Cardiac muscle cell (in vitro differentiated cells and primary cell): ENCODE data around the gene UHRF1. TPM values are rescaled to one million over a fixed set of nuclear protein-coding genes. Genes with fewer than 3 reads are reported as not detected.
"Not testable (repeated sequence)": the region's sequence is repeated elsewhere in the genome, so short reads cannot be mapped to it uniquely, and the experiment has no call there.

Experiments used
- DNase-seq, 2 donors: peaks; one replicate each; pipeline versions ENCODE4 v3.0.0 to v3.0.0-alpha.2; 2010 to 2017; ENCODE audit warnings: low read depth in 1 of 2, low spot score in 1 of 2
- H3K27ac ChIP-seq: fragments of 200-600 bp; sonication (generic); 2 replicates; pipeline ENCODE4 v1.5.1; 2016
- H3K27me3 ChIP-seq: fragments of 200-600 bp; sonication (generic); 2 replicates; pipeline ENCODE4 v1.6.0; 2016; ENCODE audit warnings: control low read depth
- H3K36me3 ChIP-seq: fragments of 200-600 bp; sonication (generic); 2 replicates; pipeline ENCODE4 v1.5.1; 2016; ENCODE audit warnings: control low read depth
- H3K4me1 ChIP-seq: fragments of 200-600 bp; sonication (generic); 2 replicates; pipeline ENCODE4 v1.8.1; 2017; ENCODE audit warnings: low read depth, mild to moderate bottlenecking, mixed run types
- H3K4me3 ChIP-seq: fragments of 200-600 bp; sonication (generic); 2 replicates; pipeline ENCODE4 v1.5.1; 2016; ENCODE audit warnings: mild to moderate bottlenecking
- H3K9me3 ChIP-seq: fragments of 200-600 bp; sonication (generic); 2 replicates; pipeline ENCODE4 v1.5.1; 2017; ENCODE audit warnings: low read depth, mild to moderate bottlenecking, control low read depth
- polyA plus RNA-seq: library from polyadenylated mRNA; unstranded; fragments of >200 nt; fragmentation: Nextera tagmentation; extraction: Ambion mirVana; gene quantifications from 2 replicates; pipeline ENCODE4 v1.2.1, GENCODE V29; 2016
- total RNA-seq: library from RNA; depleted of rRNA; stranded (reverse); fragments of >200 nt; gene quantifications from 2 replicates; pipeline ENCODE4 v1.2.3, GENCODE V29; 2016
- TF ChIP-seq, protein P1 (sequence below): IDR thresholded peaks from 2 replicates; pipeline ENCODE4 v1.5.1; 2012; ENCODE audit warnings: low read depth, mild to moderate bottlenecking, low read length

The UHRF1 gene
- total and polyA plus RNA-seq, 2 experiments from 2014 or later, result 10.9 to 17.5 TPM

DNA sequence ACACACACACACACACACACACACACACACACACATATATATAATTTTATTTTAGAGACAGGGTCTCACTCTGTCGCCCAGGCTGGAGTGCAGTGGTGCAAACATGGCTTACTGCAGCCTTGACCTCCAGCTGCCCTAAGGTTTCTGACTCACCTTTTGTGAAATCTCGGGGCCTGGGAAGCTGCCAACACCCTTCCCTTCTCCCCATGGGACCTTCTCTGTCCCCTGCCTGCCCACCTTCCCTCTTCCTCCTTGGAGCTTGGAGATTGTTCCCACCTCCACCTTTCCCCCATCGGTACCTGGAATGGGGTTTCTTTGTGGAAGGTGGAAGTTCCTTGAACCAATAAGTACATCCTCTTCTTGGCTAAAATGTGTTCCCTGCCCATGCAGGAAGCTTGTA is 12.9 kb upstream of the UHRF1 start:
- no peaks in the 10 kb centered on the region for H3K9me3 ChIP-seq
- no peaks in the 10 kb centered on the region for H3K36me3 ChIP-seq
- no peaks in the 10 kb centered on the region for H3K4me1 ChIP-seq
- peak in 1 of 2 donors; percentile 51 for DNase-seq
- no peak overlapping the region for H3K4me3 ChIP-seq
- H3K27me3 ChIP-seq, result no peaks in the 10 kb centered on the region
- TF ChIP-seq, protein P1, sequence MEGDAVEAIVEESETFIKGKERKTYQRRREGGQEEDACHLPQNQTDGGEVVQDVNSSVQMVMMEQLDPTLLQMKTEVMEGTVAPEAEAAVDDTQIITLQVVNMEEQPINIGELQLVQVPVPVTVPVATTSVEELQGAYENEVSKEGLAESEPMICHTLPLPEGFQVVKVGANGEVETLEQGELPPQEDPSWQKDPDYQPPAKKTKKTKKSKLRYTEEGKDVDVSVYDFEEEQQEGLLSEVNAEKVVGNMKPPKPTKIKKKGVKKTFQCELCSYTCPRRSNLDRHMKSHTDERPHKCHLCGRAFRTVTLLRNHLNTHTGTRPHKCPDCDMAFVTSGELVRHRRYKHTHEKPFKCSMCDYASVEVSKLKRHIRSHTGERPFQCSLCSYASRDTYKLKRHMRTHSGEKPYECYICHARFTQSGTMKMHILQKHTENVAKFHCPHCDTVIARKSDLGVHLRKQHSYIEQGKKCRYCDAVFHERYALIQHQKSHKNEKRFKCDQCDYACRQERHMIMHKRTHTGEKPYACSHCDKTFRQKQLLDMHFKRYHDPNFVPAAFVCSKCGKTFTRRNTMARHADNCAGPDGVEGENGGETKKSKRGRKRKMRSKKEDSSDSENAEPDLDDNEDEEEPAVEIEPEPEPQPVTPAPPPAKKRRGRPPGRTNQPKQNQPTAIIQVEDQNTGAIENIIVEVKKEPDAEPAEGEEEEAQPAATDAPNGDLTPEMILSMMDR, result no peak
- H3K27ac ChIP-seq, result no peak overlapping the region

DNA sequence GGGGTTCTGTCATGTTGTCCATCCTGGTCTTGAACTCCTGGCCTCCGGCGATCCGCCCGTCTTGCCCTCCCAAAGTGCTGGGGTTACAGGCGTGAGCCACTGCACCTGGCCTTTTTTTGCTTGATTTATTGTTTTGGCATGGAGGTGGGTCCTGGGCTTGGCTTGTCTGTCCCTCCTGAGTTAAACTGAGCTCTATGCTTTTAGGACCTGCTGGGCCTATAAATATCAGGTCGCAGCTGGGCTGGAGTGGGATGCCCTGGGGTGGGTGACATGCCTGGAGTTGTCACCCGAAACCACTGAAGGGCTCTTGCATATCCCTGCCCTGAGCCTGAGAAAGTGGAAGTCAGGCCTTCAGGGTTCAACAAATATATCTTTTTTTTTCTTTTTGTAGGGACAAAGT is 12.2 kb upstream of the UHRF1 start:
- H3K4me3 ChIP-seq, result no peak overlapping the region
- no peaks in the 10 kb centered on the region for H3K27me3 ChIP-seq
- H3K27ac ChIP-seq, result no peak overlapping the region
- TF ChIP-seq, protein P1, result no peak
- H3K9me3 ChIP-seq, result no peaks in the 10 kb centered on the region
- no peaks in the 10 kb centered on the region for H3K4me1 ChIP-seq
- H3K36me3 ChIP-seq, result no peaks in the 10 kb centered on the region
- no peak for DNase-seq

DNA sequence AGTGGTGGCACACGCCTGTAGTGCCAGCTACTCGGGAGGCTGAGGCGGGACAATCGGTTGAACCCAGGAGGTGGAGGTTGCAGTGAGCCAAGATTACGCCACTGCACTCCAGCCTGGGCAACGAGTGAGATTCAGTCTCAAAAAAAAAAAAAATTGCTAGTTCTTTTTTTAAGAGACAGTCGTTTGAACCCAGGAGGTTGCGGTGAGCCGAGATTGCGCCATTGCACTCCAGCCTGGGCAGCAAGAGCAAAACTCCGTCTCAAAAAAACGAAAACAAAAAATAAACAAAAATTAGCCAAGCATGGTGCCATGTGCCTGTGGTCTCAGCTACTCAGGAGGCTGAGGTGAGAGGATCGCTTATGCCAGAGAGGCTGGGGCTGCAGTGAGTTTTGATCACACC is 8.4 kb upstream of the UHRF1 start:
- not testable (repeated sequence) for DNase-seq

DNA sequence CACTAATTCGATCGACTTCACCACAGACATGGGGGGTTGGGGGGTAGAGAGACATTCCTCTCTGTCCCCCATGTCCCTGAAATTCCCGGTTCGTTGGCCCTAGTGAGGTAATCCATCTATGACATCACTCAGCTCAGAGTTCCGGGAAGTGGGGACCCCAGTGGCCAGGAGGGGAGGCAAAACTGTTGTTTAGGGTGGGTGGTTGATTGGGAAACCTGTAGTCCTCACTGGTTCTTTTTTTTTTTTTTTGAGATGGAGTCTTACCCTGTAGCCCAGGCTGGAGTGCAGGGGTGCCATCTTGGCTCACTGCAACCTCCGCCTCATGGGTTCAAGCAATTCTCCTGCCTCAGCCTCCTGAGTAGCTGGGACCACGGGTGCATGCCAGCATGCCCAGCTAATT is 6.5 kb upstream of the UHRF1 start, which contains the start of gene ARRDC5:
TSS of gene ARRDC5 (minus strand) at position 101 of the 400 bp plus-strand sequence. CDS start at position 30, 71 bp downstream.
- TF ChIP-seq, protein P1, result no peak
- Histone ChIP-seq H3K4me3 (no peak within 1 kb of the TSS), H3K9me3 (no peaks in the 10 kb centered on the region), H3K27ac (no peak within 1 kb of the TSS), H3K36me3 (no peaks in the 10 kb centered on the region), H3K4me1 (no peaks in the 10 kb centered on the region), H3K27me3 (no peaks in the 10 kb centered on the region)
- no peak for DNase-seq

More for the DNA sequence above, 8.4 kb upstream of the UHRF1 start:
- H3K4me1 ChIP-seq, H3K27me3 ChIP-seq, H3K27ac ChIP-seq, H3K4me3 ChIP-seq, H3K36me3 ChIP-seq, H3K9me3 ChIP-seq: not testable (repeated sequence)

DNA sequence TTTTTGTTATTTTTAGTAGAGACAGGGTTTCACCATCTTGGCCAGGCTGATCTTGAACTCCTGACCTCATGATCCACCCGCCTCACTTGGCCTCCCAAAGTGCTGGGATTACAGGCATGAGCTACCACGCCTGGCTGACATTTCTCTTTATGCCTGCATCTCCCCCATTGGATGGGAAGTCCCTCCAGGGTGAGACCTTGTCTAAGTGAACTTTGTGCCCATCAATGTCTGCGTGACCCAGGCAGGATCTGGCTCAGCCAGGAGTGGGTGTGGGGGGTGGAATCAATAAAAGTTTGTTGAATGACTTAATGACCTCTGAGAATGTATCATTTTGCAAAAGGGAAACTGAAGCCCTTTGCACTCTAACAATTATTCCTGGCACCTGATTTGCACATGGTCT is 4.8 kb upstream of the UHRF1 start:
- Histone ChIP-seq H3K4me1 (peaks cover 3% of the 10 kb centered on the region), H3K9me3 (no peaks in the 10 kb centered on the region), H3K27me3 (no peaks in the 10 kb centered on the region), H3K27ac (no peak overlapping the region), H3K4me3 (no peak overlapping the region), H3K36me3 (no peaks in the 10 kb centered on the region)
- TF ChIP-seq, protein P1, result no peak
- no peak for DNase-seq

DNA sequence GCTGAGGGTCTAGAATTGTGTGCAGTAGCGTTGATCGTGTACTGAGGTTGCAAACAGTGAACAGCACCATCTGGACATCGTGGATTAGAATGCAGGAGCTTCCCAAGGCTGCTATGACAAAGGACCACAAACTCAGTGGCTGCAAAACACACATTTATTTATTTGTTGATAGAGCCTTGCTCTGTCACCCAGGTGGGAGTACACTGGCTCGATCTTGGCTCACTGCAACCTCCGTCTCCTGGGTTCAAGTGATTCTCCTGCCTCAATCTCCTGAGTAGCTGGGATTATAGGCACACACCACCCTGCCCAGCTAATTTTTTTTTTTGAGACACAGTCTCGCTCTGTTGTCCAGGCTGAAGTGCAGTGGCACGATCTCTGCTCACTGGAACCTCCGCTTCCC is 2.3 kb upstream of the UHRF1 start:
- Histone ChIP-seq H3K27me3 (no peaks in the 10 kb centered on the region), H3K27ac (no peak overlapping the region), H3K9me3 (no peaks in the 10 kb centered on the region), H3K36me3 (no peaks in the 10 kb centered on the region), H3K4me3 (no peak overlapping the region), H3K4me1 (peaks cover 3% of the 10 kb centered on the region)
- TF ChIP-seq, protein P1, result no peak
- DNase-seq, result no peak
